ENCODE measurements around the gene NECTIN4.
A peak's percentile ranks its signal among the peaks of the same experiment; 100 is the strongest.
"Not testable (repeated sequence)": the region's sequence is repeated elsewhere in the genome, so short reads cannot be mapped to it uniquely, and the experiment has no call there.

The NECTIN4 gene
- 0 to 0.08 (median 0) reads per million in 4 donors for total RNA-seq

- DNase-seq = no peak
Measured at GRCh38 chr1:161089251-161089924, at the start of gene NECTIN4. Gene NECTIN4, minus strand, starts transcription at chr1:161089558. Its CDS starts 262 bp downstream, at chr1:161089296.

- DNase-seq = no peak
Measured at GRCh38 chr1:161138431-161138830, 49.1 kb upstream of the NECTIN4 start.

GRCh38 chr1:161137881-161138280 is 48.5 kb upstream of the NECTIN4 start:
- DNase-seq = no peak

- no peak for DNase-seq
Measured at GRCh38 chr1:161133220-161133740, 43.9 kb upstream of the NECTIN4 start.

- peak; percentile 83 to 96 (median 87) for DNase-seq
Measured at GRCh38 chr1:161132410-161133219, 43.3 kb upstream of the NECTIN4 start, which contains the start of gene DEDD. Gene DEDD, minus strand, starts transcription at chr1:161132667. Its CDS starts 8,205 bp downstream, at chr1:161124462.

GRCh38 chr1:161131523-161132409 is 42.4 kb upstream of the NECTIN4 start:
- peak in 1 of 5 donors; percentile 13 for DNase-seq

GRCh38 chr1:161130266-161130665 is 40.9 kb upstream of the NECTIN4 start:
- no peak for DNase-seq

GRCh38 chr1:161128591-161129420 is 39.4 kb upstream of the NECTIN4 start:
- DNase-seq = no peak

- no peak for DNase-seq
Measured at GRCh38 chr1:161127649-161128048, 38.3 kb upstream of the NECTIN4 start.

GRCh38 chr1:161122967-161123366 is 33.6 kb upstream of the NECTIN4 start:
- no peak for DNase-seq

GRCh38 chr1:161121834-161122233 is 32.5 kb upstream of the NECTIN4 start:
- no peak for DNase-seq

GRCh38 chr1:161121042-161121650 is 31.8 kb upstream of the NECTIN4 start:
- no peak for DNase-seq

- peak; percentile 30 to 79 (median 53) for DNase-seq
Measured at GRCh38 chr1:161119092-161119903, 29.9 kb upstream of the NECTIN4 start.

- peak; percentile 70 to 87 (median 80) for DNase-seq
Measured at GRCh38 chr1:161117759-161118581, 28.6 kb upstream of the NECTIN4 start, which contains the start of the genes NIT1 and PFDN2. Gene NIT1, plus strand, starts transcription at chr1:161118105. Its CDS starts 72 bp downstream, at chr1:161118177. Gene PFDN2, minus strand, starts transcription at chr1:161118037. Its CDS starts 11 bp downstream, at chr1:161118026.

GRCh38 chr1:161115961-161116360 is 26.6 kb upstream of the NECTIN4 start:
- DNase-seq = not testable (repeated sequence)

- peak in 1 of 5 donors; percentile 80 for DNase-seq
Measured at GRCh38 chr1:161115132-161115711, 25.9 kb upstream of the NECTIN4 start.

- no peak for DNase-seq
Measured at GRCh38 chr1:161114556-161114955, 25.2 kb upstream of the NECTIN4 start.

GRCh38 chr1:161113915-161114314 is 24.6 kb upstream of the NECTIN4 start:
- DNase-seq = no peak

- no peak for DNase-seq
Measured at GRCh38 chr1:161111527-161111926, 22.2 kb upstream of the NECTIN4 start.
